Adrenal gland (tissue), 12 donors: ENCODE data around the gene PATJ. TPM values are rescaled to one million over a fixed set of nuclear protein-coding genes. Genes with fewer than 3 reads are reported as not detected.

Experiments used
- DNase-seq, 7 donors: peaks; one replicate each; pipeline ENCODE4 v3.0.0-alpha.2; 2019 to 2020
- H3K27ac ChIP-seq, 5 donors: fragments of 200-600 bp; sonication (generic) in 4 of 5; 1 replicate in 3 of 5; 2 replicates in 2 of 5; pipeline versions ENCODE4 v1.5.1 to v1.8.0; 2016 to 2020; ENCODE audit warnings: mild to moderate bottlenecking in 1 of 5
- H3K27me3 ChIP-seq: fragments of 200-600 bp; 2 replicates; pipeline ENCODE4 v1.8.0; 2021
- H3K36me3 ChIP-seq, 2 donors: fragments of 200-600 bp; replicated peaks in 1 of 2; 1 replicate in 1 of 2; 2 replicates in 1 of 2; pipeline versions ENCODE4 v1.5.1 to v1.8.0; 2018 to 2022
- H3K4me1 ChIP-seq, 2 donors: fragments of 200-600 bp; replicated peaks in 1 of 2; 1 replicate in 1 of 2; 2 replicates in 1 of 2; pipeline versions ENCODE4 v1.5.1 to v1.8.0; 2018 to 2021
- H3K4me3 ChIP-seq, 4 donors: fragments of 200-600 bp; sonication (generic) in 3 of 4; one replicate each; pipeline ENCODE4 v1.5.1; 2016 to 2018
- H3K9me3 ChIP-seq, 3 donors: fragments of 200-600 bp; sonication (generic) in 1 of 3; replicated peaks in 1 of 3; 1 replicate in 2 of 3; 2 replicates in 1 of 3; pipeline versions ENCODE4 v1.5.1 to v1.8.0; 2016 to 2021
- POLR2A ChIP-seq, 2 donors: fragments of 450-650 bp; IDR thresholded peaks; one replicate each; pipeline ENCODE4 v1.6.1; 2017; ENCODE audit warnings: antibody characterized with exemption in 2 of 2, mild to moderate bottlenecking in 2 of 2, moderate library complexity in 1 of 2
- WGBS, 4 donors: extraction: QIAGEN DNeasy Blood & Tissue Kit in 2 of 4; methylation state at CpG; one replicate each; pipeline versions ENCODE4 v1.1.5 to v1.1.7; 2013 to 2017; 5-methylcytosine and 5-hydroxymethylcytosine counted together
- intact Hi-C, 2 donors: fragments of 100-400 bp; cut with DNase I; formaldehyde crosslinking; loops; one replicate each; pipeline versions ENCODE4 v1.14.1 to v1.15.0; 2022 to 2023
- polyA plus RNA-seq, 3 donors: library from polyadenylated mRNA; stranded (reverse); fragments of 200-250 nt in 2 of 3; fragments of 350-450 nt in 1 of 3; fragmentation: Illumina TruSeq in 1 of 3; extraction: RNeasy Lipid Tissue Mini Kit (QIAGEN cat#74804) in 1 of 3; gene quantifications; one replicate each; pipeline ENCODE4 v1.2.3, GENCODE V29; 2013 to 2014
- total RNA-seq, 9 donors: library from RNA; depleted of rRNA in 4 of 9; stranded (reverse); fragments of >200 nt in 4 of 9; fragments of 120-200 nt in 1 of 9; fragmentation: NEBNext Ultra II Directional in 1 of 9; extraction: Animal tissue kit (Norgen Biotek cat#: 25700) in 1 of 9; gene quantifications; one replicate each; pipeline versions ENCODE4 v1.1.0 to v1.2.4, GENCODE V29; 2013 to 2023
- TF ChIP-seq, protein P1 (sequence below), 6 experiments: fragments of 450-650 bp in 4 of 6; fragments of 200-600 bp in 2 of 6; sonication (generic) in 1 of 6; IDR thresholded peaks; 1 replicate in 5 of 6; 2 replicates in 1 of 6; pipeline versions ENCODE4 v1.5.1 to v1.8.0; 2016 to 2021; ENCODE audit warnings: antibody characterized with exemption in 6 of 6, mild to moderate bottlenecking in 2 of 6, moderate library complexity in 1 of 6
- donor health status: healthy with polysubstance abuse.
- donor health status: Bipolar disorder and iron deficiency.
- donor health status: DM: yes; HTN: yes; CAD: no.
- donor health status: DM: no; HTN: no; CAD: no.
- donor health status: DM: no; HTN: no; CAD: no.
- donor health status: DM: yes; HTN: yes; CAD: no.

Gene PATJ
- total and polyA plus RNA-seq, 12 donors = 6.8 to 36.6 (median 23.4) TPM

DNA sequence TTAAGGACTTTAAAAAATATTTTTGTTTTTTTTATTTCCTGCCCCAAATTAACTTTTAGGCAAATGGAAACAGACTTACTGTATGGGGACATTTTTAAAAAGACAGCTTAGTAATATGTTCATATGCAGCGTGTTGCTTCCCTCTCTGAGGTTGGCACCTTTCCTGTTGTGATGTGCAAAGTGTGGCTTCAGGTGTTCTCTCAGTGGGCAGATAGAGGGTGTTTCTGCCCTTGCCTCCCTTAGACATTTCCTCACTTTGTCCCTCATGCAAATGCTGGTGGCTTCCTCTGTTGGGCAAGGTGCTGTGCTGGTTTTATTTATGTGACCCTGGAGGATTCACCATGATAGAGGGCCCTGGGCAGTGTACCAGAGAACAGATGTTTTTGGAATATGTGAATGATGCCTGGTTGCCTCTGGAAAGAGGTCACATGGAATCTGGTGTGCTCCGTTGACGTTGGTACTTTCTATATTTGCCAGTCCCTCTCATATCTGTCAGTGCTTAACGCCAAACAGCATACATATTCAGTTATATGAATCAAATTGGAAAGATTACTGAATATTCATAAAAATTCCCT, 123.5 kb downstream of the PATJ start:
- TF ChIP-seq, protein P1, sequence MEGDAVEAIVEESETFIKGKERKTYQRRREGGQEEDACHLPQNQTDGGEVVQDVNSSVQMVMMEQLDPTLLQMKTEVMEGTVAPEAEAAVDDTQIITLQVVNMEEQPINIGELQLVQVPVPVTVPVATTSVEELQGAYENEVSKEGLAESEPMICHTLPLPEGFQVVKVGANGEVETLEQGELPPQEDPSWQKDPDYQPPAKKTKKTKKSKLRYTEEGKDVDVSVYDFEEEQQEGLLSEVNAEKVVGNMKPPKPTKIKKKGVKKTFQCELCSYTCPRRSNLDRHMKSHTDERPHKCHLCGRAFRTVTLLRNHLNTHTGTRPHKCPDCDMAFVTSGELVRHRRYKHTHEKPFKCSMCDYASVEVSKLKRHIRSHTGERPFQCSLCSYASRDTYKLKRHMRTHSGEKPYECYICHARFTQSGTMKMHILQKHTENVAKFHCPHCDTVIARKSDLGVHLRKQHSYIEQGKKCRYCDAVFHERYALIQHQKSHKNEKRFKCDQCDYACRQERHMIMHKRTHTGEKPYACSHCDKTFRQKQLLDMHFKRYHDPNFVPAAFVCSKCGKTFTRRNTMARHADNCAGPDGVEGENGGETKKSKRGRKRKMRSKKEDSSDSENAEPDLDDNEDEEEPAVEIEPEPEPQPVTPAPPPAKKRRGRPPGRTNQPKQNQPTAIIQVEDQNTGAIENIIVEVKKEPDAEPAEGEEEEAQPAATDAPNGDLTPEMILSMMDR (IDR thresholded peaks at IDR 0.05) = no peak
- no peak for TF ChIP-seq POLR2A (IDR thresholded peaks at IDR 0.05)
- no peaks in the 10 kb centered on the region for H3K27me3 ChIP-seq
- H3K36me3 ChIP-seq = no peaks in the 10 kb centered on the region
- H3K4me3 ChIP-seq = no peak overlapping the region
- DNase-seq = no peak
- no peak overlapping the region for H3K27ac ChIP-seq
- WGBS, 4 donors = 88 to 97% (median 91%) methylated on average over 4 of the region's 4 CpGs
- H3K9me3 ChIP-seq = no peaks in the 10 kb centered on the region
- intact Hi-C loops = no loop called here
- no peaks in the 10 kb centered on the region for H3K4me1 ChIP-seq

GRCh38 chr1:61869691-61870109, 127.4 kb downstream of the PATJ start:
- 91 to 100% (median 97%) methylated on average over 5 to 14 of the region's 14 CpGs for WGBS, 4 donors
- no peak for DNase-seq
- intact Hi-C loops = no loop called here
- Histone ChIP-seq H3K4me3 (no peak overlapping the region), H3K36me3 (no peaks in the 10 kb centered on the region), H3K27ac (no peak overlapping the region), H3K9me3 (no peaks in the 10 kb centered on the region), H3K27me3 (no peaks in the 10 kb centered on the region), H3K4me1 (no peaks in the 10 kb centered on the region)
- no peak for TF ChIP-seq POLR2A (IDR thresholded peaks at IDR 0.05)
- TF ChIP-seq, protein P1 (IDR thresholded peaks at IDR 0.05) = no peak

DNA sequence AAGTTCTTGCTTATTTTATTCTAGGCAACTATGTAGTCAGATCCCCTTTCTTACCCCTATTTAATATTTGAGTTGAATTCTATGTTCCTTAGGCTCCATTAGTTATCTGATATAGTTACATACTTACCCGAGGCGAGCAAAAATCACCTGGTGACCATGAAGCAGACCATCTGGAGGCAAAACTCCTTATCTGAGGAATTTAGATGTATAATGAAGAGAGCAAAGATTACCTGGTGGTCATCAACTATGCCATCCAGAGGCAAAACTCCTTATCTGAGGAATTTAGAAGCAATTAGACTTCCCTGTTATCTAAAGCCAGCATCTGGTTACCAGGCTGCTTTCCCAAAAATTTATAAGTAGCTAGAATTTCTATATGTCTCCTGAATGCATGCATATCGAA, 129.9 kb downstream of the PATJ start:
- Histone ChIP-seq H3K27me3 (no peaks in the 10 kb centered on the region), H3K4me1 (no peaks in the 10 kb centered on the region), H3K4me3 (no peak overlapping the region), H3K36me3 (no peaks in the 10 kb centered on the region), H3K9me3 (no peaks in the 10 kb centered on the region), H3K27ac (no peak overlapping the region)
- no peak for TF ChIP-seq POLR2A (IDR thresholded peaks at IDR 0.05)
- TF ChIP-seq, protein P1 (IDR thresholded peaks at IDR 0.05) = no peak
- no peak for DNase-seq
- 92 to 96% (median 94%) methylated on average over 3 of the region's 3 CpGs for WGBS, 4 donors
- intact Hi-C loops = no loop called here

DNA sequence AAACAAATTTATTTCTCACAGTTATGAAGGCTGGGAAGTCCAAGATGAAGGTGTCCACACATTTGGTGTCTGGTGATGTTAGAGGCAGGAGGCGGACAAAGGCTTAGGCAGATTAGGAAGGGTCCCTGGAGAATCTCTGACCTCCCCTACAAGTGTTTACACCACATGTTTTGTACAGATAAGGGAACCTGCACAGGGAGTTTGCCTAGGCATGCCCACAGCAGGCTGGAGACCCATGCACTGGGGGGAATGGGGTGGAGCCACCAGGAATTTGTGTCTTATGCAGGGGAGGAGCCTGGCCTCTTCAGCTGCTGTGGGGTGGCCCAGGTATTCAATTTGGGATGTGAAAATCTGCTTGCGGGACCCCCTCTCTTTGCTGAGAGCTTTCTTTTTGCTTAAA, 131.3 kb downstream of the PATJ start:
- Histone ChIP-seq H3K36me3 (no peaks in the 10 kb centered on the region), H3K4me1 (no peaks in the 10 kb centered on the region), H3K27ac (no peak overlapping the region), H3K4me3 (no peak overlapping the region), H3K9me3 (no peaks in the 10 kb centered on the region), H3K27me3 (no peaks in the 10 kb centered on the region)
- DNase-seq = no peak
- TF ChIP-seq POLR2A (IDR thresholded peaks at IDR 0.05) = no peak
- TF ChIP-seq, protein P1 (IDR thresholded peaks at IDR 0.05) = no peak
- intact Hi-C loops = no loop called here
- 87 to 100% (median 94%) methylated on average over 2 of the region's 2 CpGs for WGBS, 4 donors
